Bronchial epithelial cell (primary cell): ENCODE results near the gene BNC1. TPM values are rescaled to one million over a fixed set of nuclear protein-coding genes. Genes with fewer than 3 reads are reported as not detected.

Experiments
- DNase-seq: peaks from one replicate; pipeline ENCODE4 v3.0.0-alpha.2; 2010; ENCODE audit warnings: low read depth
- FAIRE-seq: peaks from 2 replicates; lab custom pipeline; 2011; peaks lifted over from hg19 to GRCh38; lab: Jason Lieb, UNC
- H3K27me3 ChIP-seq: 2 replicates; pipeline ENCODE4 v1.5.1; 2011; ENCODE audit warnings: low read length; ENCODE audit not compliant: control insufficient read depth, insufficient read depth
- H3K36me3 ChIP-seq: 2 replicates; pipeline ENCODE4 v1.5.1; 2011; ENCODE audit warnings: low read length; ENCODE audit not compliant: control insufficient read depth, insufficient read depth
- H3K4me3 ChIP-seq: 2 replicates; pipeline ENCODE4 v1.5.1; 2011; ENCODE audit warnings: mild to moderate bottlenecking, low read depth, low read length, control low read depth
- CTCF ChIP-seq: IDR thresholded peaks from 2 replicates; pipeline ENCODE4 v1.5.1; 2011; ENCODE audit warnings: mild to moderate bottlenecking, moderate library complexity, low read length, control low read depth, inconsistent platforms; ENCODE audit not compliant: insufficient read depth, severe bottlenecking
- total RNA-seq: library from RNA; depleted of rRNA; stranded (reverse); fragments of >200 nt; gene quantifications from 2 replicates; pipeline ENCODE4 v1.2.1, GENCODE V29; 2014

BNC1 gene
- total RNA-seq, 1 donor from 2014 or later = 74.2 TPM

DNA sequence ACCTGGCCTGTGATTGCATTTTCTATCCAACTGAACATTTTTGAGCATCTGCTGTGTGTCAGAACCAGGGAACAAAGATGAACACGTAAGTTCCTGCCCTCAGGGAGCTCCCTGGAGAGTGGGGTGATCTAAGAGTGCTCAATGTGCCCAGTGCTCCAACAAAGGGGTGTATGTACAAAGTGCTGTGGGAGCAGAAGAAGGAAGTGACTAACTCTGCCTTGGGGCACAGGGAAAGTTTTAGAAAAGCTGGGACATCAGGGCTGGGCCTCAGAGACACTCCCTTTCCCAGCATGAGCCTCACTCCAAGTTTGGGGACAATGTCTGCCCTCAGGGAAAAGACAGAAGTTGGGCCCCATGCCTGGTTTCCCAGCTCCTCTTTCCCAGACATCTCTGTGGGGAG, 27.6 kb upstream of the BNC1 start:
- FAIRE-seq = peak; percentile 68
- DNase-seq = peak; percentile 95
- no peaks in the 10 kb centered on the region for H3K27me3 ChIP-seq
- no peaks in the 10 kb centered on the region for H3K36me3 ChIP-seq
- no peak for TF ChIP-seq CTCF
- H3K4me3 ChIP-seq = no peak overlapping the region

DNA sequence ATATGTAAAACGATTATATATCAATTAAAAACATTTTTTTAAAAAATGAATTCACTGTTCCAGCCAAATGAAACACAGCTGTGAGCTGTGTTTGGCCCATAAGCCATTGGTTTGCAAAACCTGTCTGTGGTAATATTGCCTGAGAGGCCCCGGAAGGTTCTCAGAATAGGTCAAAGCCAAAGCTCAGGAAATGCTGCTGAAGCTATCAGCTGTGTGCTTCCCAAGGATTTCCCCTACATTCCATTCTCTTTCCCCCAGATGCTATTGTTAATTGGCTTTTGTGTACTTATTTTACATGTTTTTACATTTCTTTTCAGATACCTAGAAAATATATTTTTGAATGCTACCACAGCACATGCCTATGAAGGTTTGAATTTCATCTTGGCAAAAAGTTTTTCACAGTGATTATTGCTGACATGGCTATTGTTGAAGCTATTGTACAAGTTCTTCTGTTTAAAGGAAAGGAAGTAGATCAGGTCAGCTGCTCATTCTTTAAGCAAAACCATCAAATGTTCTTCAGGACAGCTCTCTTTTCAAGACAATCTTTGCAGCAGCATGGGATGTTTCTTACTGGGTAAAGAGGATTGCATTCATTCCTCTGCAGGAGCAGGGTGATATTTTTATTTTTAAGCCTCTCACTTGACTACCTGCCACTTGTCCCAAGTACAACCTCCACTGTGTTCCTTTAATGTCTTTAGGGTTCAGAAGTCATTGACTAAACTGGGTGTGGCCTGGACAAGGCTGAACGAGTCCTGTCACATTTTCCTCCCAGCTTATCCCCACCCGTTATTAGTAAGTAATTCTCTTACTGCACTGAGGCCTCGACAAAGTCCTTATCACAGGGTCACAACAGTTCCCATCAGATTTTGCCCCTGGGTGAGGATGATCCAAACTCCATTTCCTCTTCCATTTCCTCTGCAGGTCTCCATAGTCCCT, 26.3 kb upstream of the BNC1 start:
- TF ChIP-seq CTCF = no peak
- FAIRE-seq (no peak), DNase-seq (peak; percentile 75)
- Histone ChIP-seq H3K4me3 (no peak overlapping the region), H3K27me3 (no peaks in the 10 kb centered on the region), H3K36me3 (no peaks in the 10 kb centered on the region)

DNA sequence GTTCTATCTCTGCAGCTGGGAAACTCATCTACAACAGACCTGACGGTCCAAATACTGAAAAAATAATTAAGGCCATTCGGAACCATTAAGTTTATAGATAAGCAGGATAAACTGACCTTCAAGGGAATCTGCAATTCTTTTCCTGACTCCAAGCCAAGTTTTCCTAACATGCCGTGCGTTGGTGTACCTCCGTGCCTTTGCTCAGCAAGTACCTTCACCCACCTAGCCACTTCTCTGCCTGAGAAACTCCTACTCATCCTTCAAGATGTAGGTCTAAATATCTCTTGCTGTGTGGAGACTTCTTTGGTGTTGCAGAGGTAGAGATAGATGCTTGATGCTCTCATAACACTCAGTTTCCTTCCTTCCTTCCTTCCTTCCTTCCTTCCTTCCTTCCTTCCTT, 24.2 kb upstream of the BNC1 start:
- TF ChIP-seq CTCF = no peak
- H3K4me3 ChIP-seq = no peak overlapping the region

DNA sequence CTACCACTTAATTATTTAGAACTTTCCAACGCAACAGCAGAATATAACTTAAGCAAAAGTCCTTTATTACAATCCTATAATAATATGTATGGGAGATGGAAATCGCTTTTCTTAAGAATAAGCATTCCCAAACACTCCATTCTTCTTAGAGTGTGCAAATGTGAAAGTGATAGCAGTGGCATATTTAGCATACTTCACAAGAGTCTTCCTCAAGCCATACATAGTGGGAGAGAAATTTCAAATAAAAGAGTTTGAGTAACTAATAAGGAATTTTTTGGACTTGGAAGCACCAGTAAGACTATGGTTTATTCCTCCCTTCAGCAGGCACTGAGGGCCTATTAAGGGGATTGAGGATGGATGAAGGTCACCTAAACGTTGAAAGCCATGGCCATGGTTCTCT, 22.1 kb upstream of the BNC1 start:
- no peaks in the 10 kb centered on the region for H3K27me3 ChIP-seq
- no peak for TF ChIP-seq CTCF
- no peak overlapping the region for H3K4me3 ChIP-seq
- H3K36me3 ChIP-seq = no peaks in the 10 kb centered on the region
- FAIRE-seq (no peak), DNase-seq (no peak)

More for the DNA sequence above, 24.2 kb upstream of the BNC1 start:
- no peaks in the 10 kb centered on the region for H3K36me3 ChIP-seq
- DNase-seq (no peak), FAIRE-seq (no peak)
- H3K27me3 ChIP-seq = no peaks in the 10 kb centered on the region

GRCh38 chr15:83305704-83306291, 21.3 kb upstream of the BNC1 start:
- DNase-seq = peak; percentile 87

More at GRCh38 chr15:83305704-83306291, 21.3 kb upstream of the BNC1 start:
- Histone ChIP-seq H3K36me3 (no peaks in the 10 kb centered on the region), H3K27me3 (no peaks in the 10 kb centered on the region), H3K4me3 (no peak overlapping the region)
- no peak for TF ChIP-seq CTCF
- FAIRE-seq = no peak
